ENCODE measurements around the gene LBX2.
A peak's percentile ranks its signal among the peaks of the same experiment; 100 is the strongest.

LBX2 gene

DNA sequence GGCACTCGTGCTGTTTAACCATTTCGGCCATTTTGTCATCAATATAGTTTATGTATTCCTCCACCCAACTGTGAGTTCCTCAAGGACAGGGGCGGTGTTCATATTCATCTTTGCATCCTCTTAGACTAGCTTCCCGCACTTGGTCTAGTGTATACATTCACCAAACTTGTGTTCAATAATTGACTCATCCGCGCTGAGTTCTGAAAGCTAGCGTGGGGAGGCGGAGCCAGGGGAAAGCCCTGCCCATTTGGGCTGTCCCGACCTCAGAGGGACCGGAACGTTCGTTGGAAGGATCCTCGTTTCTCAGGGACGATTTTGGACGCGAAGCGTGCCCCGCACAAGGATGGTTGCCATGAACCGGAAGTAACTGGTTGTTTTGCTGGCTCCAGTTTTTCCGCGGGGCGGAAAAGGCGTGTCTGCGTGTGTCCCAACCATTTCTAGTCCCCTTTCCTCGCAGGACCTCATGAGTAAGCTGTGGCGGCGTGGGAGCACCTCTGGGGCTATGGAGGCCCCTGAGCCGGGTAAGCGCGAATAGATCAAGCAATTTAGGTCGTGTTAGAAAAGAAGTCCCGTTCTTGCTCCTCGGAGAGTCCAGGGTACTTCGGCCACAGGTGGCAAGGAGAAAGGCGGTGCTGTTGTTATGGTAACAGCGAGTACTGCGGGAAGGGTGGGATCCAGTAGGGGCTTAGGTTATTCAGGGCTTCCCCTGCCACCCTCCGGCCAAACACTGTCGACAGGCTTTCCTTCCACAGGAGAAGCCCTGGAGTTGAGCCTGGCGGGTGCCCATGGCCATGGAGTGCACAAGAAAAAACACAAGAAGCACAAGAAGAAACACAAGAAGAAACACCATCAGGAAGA lies 44.5 kb downstream of the LBX2 start, which contains the start of gene INO80B:
Gene INO80B (plus strand): TSS at position 434 of the 858 bp plus-strand sequence. CDS start 30 bp downstream, at position 464.
- DNase-seq = peak; percentile 94 to 97

- no peak for DNase-seq
These were observed 48.7 kb downstream of the LBX2 start for GRCh38 chr2:74450570-74451190.

GRCh38 chr2:74448771-74449170 lies 50.6 kb downstream of the LBX2 start:
- DNase-seq = no peak
